H9 (cell line): ENCODE measurements around the gene CTNNAL1. TPM values are rescaled to one million over a fixed set of nuclear protein-coding genes. Genes with fewer than 3 reads are reported as not detected.

Experiments
- DNase-seq: peaks from one replicate; pipeline ENCODE4 v3.0.0-alpha.2; 2017
- H2AFZ ChIP-seq: one replicate; pipeline ENCODE4 v1.6.1; 2013; ENCODE audit warnings: mild to moderate bottlenecking, low read length, control low read depth, moderate library complexity
- H2AK5ac ChIP-seq: 2 replicates; pipeline ENCODE4 v1.6.1; 2013; ENCODE audit warnings: low read length, control low read depth, mixed read lengths; ENCODE audit not compliant: insufficient read length
- H2BK120ac ChIP-seq: one replicate; pipeline ENCODE4 v1.6.1; 2013; ENCODE audit warnings: low read depth, mild to moderate bottlenecking, low read length, control low read depth, inconsistent platforms; ENCODE audit not compliant: poor library complexity, severe bottlenecking
- H2BK12ac ChIP-seq: 2 replicates; pipeline ENCODE4 v1.6.1; 2013; ENCODE audit warnings: low read length, control low read depth, mixed read lengths, low read depth; ENCODE audit not compliant: insufficient read length
- H2BK15ac ChIP-seq: 2 replicates; pipeline ENCODE4 v1.6.1; 2013; ENCODE audit warnings: low read depth, low read length, control low read depth
- H2BK20ac ChIP-seq: one replicate; pipeline ENCODE4 v1.6.1; 2013; ENCODE audit warnings: low read depth, mild to moderate bottlenecking, low read length, control low read depth, inconsistent platforms; ENCODE audit not compliant: poor library complexity, severe bottlenecking
- H2BK5ac ChIP-seq: 2 replicates; pipeline ENCODE4 v1.6.1; 2013; ENCODE audit warnings: low read length, control low read depth, mixed read lengths; ENCODE audit not compliant: insufficient read length
- H3K14ac ChIP-seq: 2 replicates; pipeline ENCODE4 v1.6.1; 2013; ENCODE audit warnings: low read length, control low read depth; ENCODE audit not compliant: insufficient read depth
- H3K18ac ChIP-seq: 2 replicates; pipeline ENCODE4 v1.6.1; 2013; ENCODE audit warnings: low read depth, mild to moderate bottlenecking, mixed read lengths, low read length, control low read depth; ENCODE audit not compliant: insufficient read length
- H3K23ac ChIP-seq: 2 replicates; pipeline ENCODE4 v1.6.1; 2013; ENCODE audit warnings: low read length, control low read depth, mixed read lengths, low read depth; ENCODE audit not compliant: insufficient read length
- H3K23me2 ChIP-seq: 2 replicates; pipeline ENCODE4 v1.6.1; 2013; ENCODE audit warnings: low read depth, mild to moderate bottlenecking, mixed read lengths, low read length, control low read depth; ENCODE audit not compliant: insufficient read length, poor library complexity, severe bottlenecking
- H3K27ac ChIP-seq: 2 replicates; pipeline ENCODE4 v1.5.1; 2013; ENCODE audit warnings: low read length, control low read depth, mixed read lengths, low read depth; ENCODE audit not compliant: insufficient read length
- H3K27me3 ChIP-seq: 2 replicates; pipeline ENCODE4 v1.6.1; 2013; ENCODE audit warnings: low read length, control low read depth, inconsistent platforms; ENCODE audit not compliant: insufficient read depth
- H3K4ac ChIP-seq: 2 replicates; pipeline ENCODE4 v1.6.1; 2013; ENCODE audit warnings: low read depth, mild to moderate bottlenecking, control low read depth, inconsistent platforms, low read length, moderate library complexity
- H3K4me1 ChIP-seq: 2 replicates; pipeline ENCODE4 v1.6.1; 2013; ENCODE audit warnings: low read length, control low read depth, inconsistent platforms; ENCODE audit not compliant: insufficient read depth
- H3K4me2 ChIP-seq: 2 replicates; pipeline ENCODE4 v1.6.1; 2013; ENCODE audit warnings: low read length, control low read depth, mixed read lengths; ENCODE audit not compliant: insufficient read length, insufficient read depth
- H3K56ac ChIP-seq: 2 replicates; pipeline ENCODE4 v1.6.1; 2013; ENCODE audit warnings: low read depth, mild to moderate bottlenecking, mixed read lengths, low read length, control low read depth; ENCODE audit not compliant: insufficient read length
- H3K79me1 ChIP-seq: 2 replicates; pipeline ENCODE4 v1.6.1; 2013; ENCODE audit warnings: low read depth, mild to moderate bottlenecking, moderate library complexity, low read length, control low read depth, inconsistent platforms; ENCODE audit not compliant: insufficient read depth, poor library complexity, severe bottlenecking
- H3K79me2 ChIP-seq: 2 replicates; pipeline ENCODE4 v1.6.1; 2013; ENCODE audit warnings: low read length, control low read depth, inconsistent platforms; ENCODE audit not compliant: insufficient read depth
- H3K9ac ChIP-seq: 2 replicates; pipeline ENCODE4 v1.6.1; 2013; ENCODE audit warnings: low read length, control low read depth, mixed read lengths; ENCODE audit not compliant: insufficient read length; ENCODE audit errors: extremely low read depth
- H3K9me3 ChIP-seq: one replicate; pipeline ENCODE4 v1.6.1; 2013; ENCODE audit warnings: low read depth, low read length, inconsistent platforms; ENCODE audit not compliant: control insufficient read depth
- H3T11ph ChIP-seq: one replicate; pipeline ENCODE4 v1.6.1; 2013; ENCODE audit warnings: mild to moderate bottlenecking, low read length, control low read depth, inconsistent platforms
- H4K20me1 ChIP-seq: one replicate; pipeline ENCODE4 v1.6.1; 2013; ENCODE audit not compliant: control insufficient read depth, insufficient read length, insufficient read depth
- H4K5ac ChIP-seq: 2 replicates; pipeline ENCODE4 v1.6.1; 2013; ENCODE audit warnings: low read depth, mild to moderate bottlenecking, mixed read lengths, low read length, control low read depth; ENCODE audit not compliant: insufficient read length
- H4K8ac ChIP-seq: replicated peaks from 2 replicates; pipeline ENCODE4 v1.6.1; 2013; ENCODE audit warnings: low read length, control low read depth, mixed read lengths, low read depth; ENCODE audit not compliant: insufficient read length
- H4K91ac ChIP-seq: 2 replicates; pipeline ENCODE4 v1.6.1; 2013; ENCODE audit warnings: low read depth, mild to moderate bottlenecking, moderate library complexity, mixed read lengths, low read length, control low read depth; ENCODE audit not compliant: insufficient read length
- H3K27ac Mint-ChIP-seq, 3 experiments: 2 replicates in 2 of 3; 3 replicates in 1 of 3; pipeline ENCODE4 v1.8.0; 2020 to 2021; ENCODE audit warnings: mixed read lengths in 3 of 3, mild to moderate bottlenecking in 1 of 3, moderate library complexity in 1 of 3
- H3K27me3 Mint-ChIP-seq: 2 replicates; pipeline ENCODE4 v1.8.0; 2021; ENCODE audit warnings: low read depth, mild to moderate bottlenecking, moderate library complexity, mixed read lengths
- H3K36me3 Mint-ChIP-seq, 3 experiments: 2 replicates in 2 of 3; 3 replicates in 1 of 3; pipeline ENCODE4 v1.8.0; 2020 to 2021; ENCODE audit warnings: low read depth in 3 of 3, mixed read lengths in 3 of 3; ENCODE audit not compliant: insufficient read depth in 1 of 3
- H3K4me1 Mint-ChIP-seq, 2 experiments: 2 replicates each; pipeline ENCODE4 v1.8.0; 2020; ENCODE audit warnings: mixed read lengths in 2 of 2
- H3K4me3 Mint-ChIP-seq, 2 experiments: 2 replicates in 1 of 2; 3 replicates in 1 of 2; pipeline ENCODE4 v1.8.0; 2020 to 2021; ENCODE audit warnings: mild to moderate bottlenecking in 2 of 2, mixed read lengths in 2 of 2, moderate library complexity in 1 of 2
- H3K9me3 Mint-ChIP-seq, 2 experiments: 2 replicates in 1 of 2; 3 replicates in 1 of 2; pipeline ENCODE4 v1.8.0; 2020; ENCODE audit warnings: mild to moderate bottlenecking in 2 of 2, mixed read lengths in 2 of 2, moderate library complexity in 1 of 2
- total RNA-seq: library from RNA; stranded (reverse); gene quantifications from 2 replicates; pipeline ENCODE4 v1.2.1, GENCODE V29; 2021
- TF ChIP-seq, protein P1 (sequence below): fragments of 200-600 bp; sonication (generic); conservative IDR thresholded peaks from 3 replicates; pipeline ENCODE4 v1.8.0; 2021; ENCODE audit warnings: antibody characterized with exemption, mild to moderate bottlenecking

The CTNNAL1 gene
- total RNA-seq, 1 experiment from 2014 or later: 52.9 TPM

DNA sequence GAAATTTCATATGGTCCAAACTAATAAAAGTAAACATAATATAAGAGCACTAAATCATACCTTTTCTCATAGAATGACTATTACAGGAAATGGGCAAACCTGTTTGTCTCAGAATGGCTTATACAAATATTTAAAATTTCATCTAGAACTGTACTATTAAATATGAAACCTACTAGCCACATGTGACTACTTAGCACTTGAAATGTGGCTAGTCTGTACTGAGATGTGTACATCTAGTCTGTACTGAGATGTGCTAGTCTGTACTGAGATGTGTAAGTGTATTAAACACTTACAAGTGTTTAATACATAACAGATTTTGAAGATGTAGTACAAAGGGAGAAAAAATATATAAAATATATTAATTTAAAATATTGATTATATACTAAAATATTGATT is 56.7 kb downstream of the CTNNAL1 start:
- H3K56ac ChIP-seq: no peak overlapping the region
- TF ChIP-seq, protein P1, sequence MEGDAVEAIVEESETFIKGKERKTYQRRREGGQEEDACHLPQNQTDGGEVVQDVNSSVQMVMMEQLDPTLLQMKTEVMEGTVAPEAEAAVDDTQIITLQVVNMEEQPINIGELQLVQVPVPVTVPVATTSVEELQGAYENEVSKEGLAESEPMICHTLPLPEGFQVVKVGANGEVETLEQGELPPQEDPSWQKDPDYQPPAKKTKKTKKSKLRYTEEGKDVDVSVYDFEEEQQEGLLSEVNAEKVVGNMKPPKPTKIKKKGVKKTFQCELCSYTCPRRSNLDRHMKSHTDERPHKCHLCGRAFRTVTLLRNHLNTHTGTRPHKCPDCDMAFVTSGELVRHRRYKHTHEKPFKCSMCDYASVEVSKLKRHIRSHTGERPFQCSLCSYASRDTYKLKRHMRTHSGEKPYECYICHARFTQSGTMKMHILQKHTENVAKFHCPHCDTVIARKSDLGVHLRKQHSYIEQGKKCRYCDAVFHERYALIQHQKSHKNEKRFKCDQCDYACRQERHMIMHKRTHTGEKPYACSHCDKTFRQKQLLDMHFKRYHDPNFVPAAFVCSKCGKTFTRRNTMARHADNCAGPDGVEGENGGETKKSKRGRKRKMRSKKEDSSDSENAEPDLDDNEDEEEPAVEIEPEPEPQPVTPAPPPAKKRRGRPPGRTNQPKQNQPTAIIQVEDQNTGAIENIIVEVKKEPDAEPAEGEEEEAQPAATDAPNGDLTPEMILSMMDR: no peak
- no peak overlapping the region for H3K27ac Mint-ChIP-seq
- H4K91ac ChIP-seq: no peak overlapping the region
- H3K27me3 ChIP-seq: no peaks in the 10 kb centered on the region
- H3K4me1 ChIP-seq: no peaks in the 10 kb centered on the region
- H3K9me3 Mint-ChIP-seq: no peaks in the 10 kb centered on the region
- no peak overlapping the region for H2AK5ac ChIP-seq
- H2BK20ac ChIP-seq: no peak overlapping the region
- no peak overlapping the region for H3T11ph ChIP-seq
- no peak overlapping the region for H3K4ac ChIP-seq
- no peaks in the 10 kb centered on the region for H3K9me3 ChIP-seq
- no peak overlapping the region for H3K14ac ChIP-seq
- H4K20me1 ChIP-seq: no peaks in the 10 kb centered on the region
- H2BK15ac ChIP-seq: no peak overlapping the region
- no peak overlapping the region for H2BK12ac ChIP-seq
- H3K27ac ChIP-seq: no peak overlapping the region
- H3K23ac ChIP-seq: no peak overlapping the region
- H3K27me3 Mint-ChIP-seq: no peaks in the 10 kb centered on the region
- no peak overlapping the region for H2BK120ac ChIP-seq
- no peak overlapping the region for H2AFZ ChIP-seq
- H3K36me3 Mint-ChIP-seq: peaks cover 2 to 3% (median 3%) of the 10 kb centered on the region in 3 experiments
- no peaks in the 10 kb centered on the region for H3K4me1 Mint-ChIP-seq
- no peak overlapping the region for H3K18ac ChIP-seq
- no peak overlapping the region for H2BK5ac ChIP-seq
- H3K79me2 ChIP-seq: no peaks in the 10 kb centered on the region
- H3K9ac ChIP-seq: no peak overlapping the region
- H4K5ac ChIP-seq: no peak overlapping the region
- DNase-seq: no peak
- no peak overlapping the region for H3K4me2 ChIP-seq
- no peaks in the 10 kb centered on the region for H3K79me1 ChIP-seq
- no peak overlapping the region for H4K8ac ChIP-seq
- H3K4me3 Mint-ChIP-seq: no peak overlapping the region
- H3K23me2 ChIP-seq: no peaks in the 10 kb centered on the region
